HG03442 (cell line): ENCODE data around the gene ANK3.

Experiments used
- ATAC-seq: cut with Tn5 transposase; IDR thresholded peaks from one replicate; pipeline ENCODE4 v1.9.1; 2021; ENCODE audit warnings: mild to moderate bottlenecking, moderate library complexity; ENCODE audit not compliant: unreplicated experiment

The ANK3 gene

DNA sequence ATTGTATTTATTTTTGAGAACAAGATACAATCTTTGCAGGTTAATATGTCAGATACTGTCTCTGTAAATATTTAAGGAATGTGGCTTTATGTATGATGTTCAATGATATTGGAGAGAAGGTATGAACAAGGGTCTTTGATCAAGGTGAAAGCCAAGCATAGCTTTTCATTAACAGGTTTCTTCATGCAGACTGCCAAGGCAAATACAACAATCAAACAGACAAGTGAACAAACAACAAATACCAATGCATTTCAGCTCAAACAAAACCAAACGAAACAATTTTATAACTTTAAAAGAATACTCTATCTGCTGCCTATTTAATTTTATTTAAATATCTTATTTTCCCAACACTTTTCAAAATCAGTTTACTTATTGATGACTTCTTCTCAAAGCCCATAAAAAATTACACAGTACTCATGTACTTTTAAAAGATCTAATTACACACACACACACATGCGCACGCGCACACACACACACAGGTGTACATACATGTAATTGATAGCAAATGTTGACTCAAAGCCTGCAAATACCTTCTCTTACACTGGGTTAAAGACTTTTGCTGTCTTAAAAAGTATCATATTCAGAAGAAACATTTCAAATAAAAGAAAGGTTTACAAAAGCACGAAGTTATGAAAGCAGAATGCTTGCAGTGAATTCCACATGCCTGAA, 282.2 kb downstream of the ANK3 start:
- no peak for ATAC-seq

DNA sequence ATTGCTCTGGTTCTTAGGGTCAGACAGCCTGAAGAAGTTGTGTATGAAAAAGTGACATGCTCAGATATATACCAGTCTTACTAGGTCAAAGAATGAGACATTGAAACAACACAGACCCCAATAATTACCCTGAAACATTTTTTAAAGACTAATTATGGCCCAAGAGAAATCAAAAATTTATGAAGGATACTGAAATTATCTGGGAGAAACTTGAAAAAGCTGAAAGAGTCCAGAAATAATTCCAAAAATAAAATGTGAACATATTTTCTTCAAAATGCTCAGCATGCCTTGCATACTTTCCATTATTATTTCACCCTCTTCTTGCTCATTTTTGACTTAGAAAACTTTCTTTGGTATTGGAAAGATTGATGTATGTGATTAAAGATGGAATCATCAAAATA, 284.4 kb downstream of the ANK3 start:
- ATAC-seq = no peak

DNA sequence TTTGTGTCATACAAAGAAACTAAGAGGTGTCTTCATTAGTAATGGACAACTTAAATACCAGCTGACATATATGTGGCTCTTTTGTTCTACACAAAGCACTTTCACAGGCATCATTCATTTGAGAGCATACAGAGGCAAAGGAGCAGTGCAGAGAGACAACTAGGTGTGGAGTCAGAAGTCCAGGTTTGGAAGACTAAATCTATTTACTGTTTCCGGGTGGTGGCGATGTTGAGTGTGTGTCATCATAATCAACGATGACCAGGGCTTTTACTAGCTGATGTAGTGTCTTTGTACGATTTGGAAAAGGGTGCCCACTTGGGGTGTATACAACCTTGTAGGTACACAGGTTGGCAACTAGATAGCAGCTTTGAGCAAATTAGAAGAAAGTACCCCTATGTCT, 287.9 kb downstream of the ANK3 start:
- no peak for ATAC-seq

DNA sequence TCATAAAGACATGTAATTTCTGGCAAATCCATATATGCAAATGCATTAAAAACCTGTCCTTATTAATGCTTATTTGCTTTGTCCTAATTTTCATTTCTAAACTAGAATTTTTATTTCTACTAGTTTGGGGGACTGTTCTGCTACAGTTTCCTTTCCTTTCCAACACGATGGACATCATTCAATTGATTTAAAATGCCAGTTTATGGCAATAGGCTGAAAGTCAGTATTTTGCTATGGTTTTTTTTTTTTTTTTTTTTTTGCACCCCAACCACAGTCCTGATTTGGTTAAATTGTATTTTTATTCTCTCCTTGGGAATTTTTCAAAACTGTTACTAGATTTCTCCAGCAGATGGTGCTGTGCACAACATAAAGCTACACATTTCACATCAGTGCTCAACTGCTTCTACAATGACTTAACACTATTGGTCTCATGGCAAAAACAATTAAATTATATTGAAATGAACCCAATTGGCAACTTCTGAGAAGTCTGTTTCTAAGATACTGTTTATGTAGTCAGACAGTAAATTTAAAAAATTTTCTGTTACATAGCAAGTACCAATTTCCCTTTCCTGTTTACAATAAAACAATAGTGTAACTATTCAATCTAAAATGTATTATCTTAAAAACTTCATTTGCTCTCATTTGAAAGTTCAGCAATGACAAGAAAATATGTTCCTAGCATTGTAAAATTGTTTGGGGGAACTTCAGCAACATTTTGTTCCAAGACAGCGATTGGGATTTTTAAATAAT, 289.5 kb downstream of the ANK3 start:
- peak; percentile 34 for ATAC-seq

DNA sequence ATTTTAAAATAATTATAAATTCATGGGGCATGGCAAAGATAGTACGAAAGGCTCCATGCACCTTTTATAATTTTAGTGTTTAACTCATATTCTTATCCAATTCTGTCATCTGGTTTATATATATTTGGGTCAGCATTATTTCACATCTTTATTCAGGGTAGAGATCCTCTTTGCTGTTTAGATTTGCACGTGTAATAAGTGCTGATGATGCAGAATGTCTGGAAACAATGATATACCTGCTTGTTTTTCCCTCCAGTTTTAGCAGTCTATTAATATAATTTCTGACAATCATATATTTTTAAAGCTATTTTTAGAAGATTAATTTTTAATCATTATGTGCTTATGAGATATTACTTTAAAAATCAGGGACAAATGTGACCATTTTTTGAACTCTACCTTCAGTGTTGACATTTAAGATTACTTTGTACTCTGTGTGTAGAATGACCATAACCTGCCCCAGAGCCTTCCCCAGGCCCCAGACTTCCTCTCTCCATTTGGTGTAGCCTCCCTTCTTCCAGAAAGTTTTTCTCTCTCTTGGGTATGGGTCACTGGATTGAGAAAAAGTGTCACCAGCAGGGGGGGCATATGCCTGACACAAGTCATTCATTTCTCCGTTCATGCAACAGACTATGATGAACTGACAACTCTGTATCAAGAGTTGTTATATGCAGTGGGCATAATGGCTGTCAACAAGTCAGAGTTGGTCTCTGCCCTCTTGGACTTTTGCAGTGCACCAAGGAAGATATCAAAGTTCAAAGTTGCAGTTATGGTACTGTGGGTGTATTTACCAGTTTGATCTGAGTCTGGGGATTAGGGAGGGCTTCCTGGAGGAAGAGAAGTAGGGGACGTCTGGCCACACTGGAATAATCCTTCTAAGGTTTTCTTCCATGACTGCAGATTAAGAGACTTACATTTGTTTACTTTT, 290.7 kb downstream of the ANK3 start:
- no peak for ATAC-seq

DNA sequence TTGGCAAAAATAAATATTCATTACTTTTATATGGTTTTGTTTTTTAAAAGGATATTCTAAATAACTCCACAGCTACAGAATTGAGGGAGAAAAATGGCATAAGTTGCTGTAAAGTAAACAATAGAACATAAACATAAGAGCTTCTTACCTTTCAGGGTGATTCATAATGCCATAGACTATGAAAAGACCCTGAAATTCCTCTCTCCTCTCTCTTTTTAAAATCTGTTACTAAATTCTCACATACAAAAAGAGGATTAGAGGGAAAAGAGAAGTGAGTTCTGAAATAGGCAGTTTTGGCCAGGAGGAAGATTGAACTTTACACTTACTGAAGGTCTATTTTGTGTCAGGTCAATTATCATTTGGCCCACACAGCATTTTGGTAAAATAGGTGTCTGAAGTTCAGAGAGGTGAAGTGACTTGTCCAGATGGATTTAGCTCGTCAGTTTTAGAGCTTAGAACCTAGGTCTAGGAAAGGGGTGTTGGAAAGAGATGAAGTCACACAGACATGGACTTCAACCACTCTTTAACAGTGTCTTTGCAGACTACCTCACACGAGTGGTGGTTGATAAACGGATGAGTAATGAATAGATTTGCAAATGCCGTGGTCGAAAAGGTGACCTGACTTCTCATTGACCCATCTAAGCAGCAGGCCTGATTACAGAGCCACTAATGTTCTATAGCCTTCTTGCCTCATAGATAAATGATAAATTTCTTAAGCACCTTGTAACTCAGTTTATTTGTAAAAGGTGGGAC, 292.7 kb downstream of the ANK3 start:
- peak; percentile 82 for ATAC-seq

DNA sequence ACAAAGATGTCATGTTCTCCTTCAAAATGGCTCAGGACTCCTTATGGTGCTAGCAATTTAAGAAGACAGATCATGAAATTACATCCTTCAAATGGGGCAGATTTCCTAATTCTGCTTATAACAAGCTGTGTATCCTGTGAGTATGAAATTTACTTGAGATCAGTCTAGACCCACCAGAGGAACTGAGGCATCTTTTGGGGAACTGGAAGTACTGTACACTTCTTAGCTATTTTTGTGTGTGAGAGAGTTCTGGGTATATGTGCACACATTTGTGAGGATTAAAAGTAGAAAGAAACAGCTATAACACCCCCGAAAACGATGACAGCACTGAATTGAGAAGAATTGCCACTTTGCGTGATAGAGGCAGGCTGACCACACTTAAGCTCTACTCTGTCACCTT, 296.4 kb downstream of the ANK3 start:
- peak; percentile 53 for ATAC-seq

DNA sequence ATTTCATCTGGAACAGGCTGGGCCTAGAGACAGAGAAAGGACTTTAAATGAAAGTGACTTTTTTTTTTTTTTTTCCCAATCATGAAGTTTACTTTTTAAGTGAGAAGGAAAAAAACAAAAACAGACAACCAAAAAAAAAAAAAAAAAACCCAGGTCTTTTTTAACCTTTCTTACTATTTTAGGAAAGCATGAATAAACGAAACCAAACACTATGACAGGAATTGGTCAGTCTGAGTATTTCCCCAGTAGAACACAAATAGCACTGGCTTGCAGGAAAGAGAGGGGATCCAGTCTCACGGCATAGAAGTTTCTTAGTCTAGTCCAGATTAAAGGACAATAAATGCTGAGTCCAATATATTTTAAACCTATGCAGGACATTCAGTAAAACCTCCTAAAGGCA, 302.8 kb downstream of the ANK3 start:
- ATAC-seq = peak; percentile 83

DNA sequence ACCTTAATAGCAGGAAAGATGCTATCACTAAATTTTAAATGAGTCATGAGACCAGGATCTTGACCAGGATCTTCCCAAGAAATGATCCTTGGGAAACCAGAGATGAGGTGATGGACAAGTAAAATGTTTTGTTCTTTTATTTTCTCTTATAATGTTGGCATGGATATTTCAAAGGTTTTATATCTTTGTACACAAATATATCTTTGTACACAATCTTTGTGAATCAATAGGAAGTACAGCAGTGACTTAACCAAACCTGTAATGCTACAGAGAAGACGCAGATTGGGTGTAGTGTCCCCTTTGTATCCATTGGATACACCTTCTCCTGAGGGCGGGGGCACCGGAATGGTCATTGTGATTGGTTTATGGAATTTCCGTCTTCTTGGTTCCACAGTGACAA, 303.3 kb downstream of the ANK3 start:
- no peak for ATAC-seq

DNA sequence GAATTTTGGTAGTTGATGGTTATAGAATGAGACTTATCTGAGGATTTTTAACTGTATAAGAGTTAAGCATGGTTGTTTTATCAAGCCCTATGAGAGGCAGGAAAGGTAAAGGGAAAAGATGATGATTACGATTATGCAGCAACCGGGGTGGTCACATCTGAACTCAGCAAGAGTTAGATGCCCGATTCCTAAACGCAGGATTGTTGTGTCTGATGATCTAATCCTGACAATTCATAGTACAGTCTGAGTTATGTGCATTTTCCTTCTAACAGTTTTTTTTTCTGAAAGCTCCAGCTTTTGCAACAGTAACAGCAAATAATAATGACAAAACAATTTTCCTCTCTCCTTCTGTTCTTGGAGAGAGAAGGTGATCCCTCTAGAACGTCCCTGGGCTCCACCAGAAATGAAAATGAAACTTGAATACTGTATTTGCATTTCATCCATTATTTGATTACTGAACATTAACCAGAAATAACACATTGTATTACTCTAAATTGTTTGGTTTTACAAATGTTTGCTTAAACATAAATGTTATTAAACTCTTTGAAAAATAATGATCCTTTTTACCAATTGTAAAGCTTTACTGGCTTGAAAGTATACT, 306.8 kb downstream of the ANK3 start:
- ATAC-seq = no peak

DNA sequence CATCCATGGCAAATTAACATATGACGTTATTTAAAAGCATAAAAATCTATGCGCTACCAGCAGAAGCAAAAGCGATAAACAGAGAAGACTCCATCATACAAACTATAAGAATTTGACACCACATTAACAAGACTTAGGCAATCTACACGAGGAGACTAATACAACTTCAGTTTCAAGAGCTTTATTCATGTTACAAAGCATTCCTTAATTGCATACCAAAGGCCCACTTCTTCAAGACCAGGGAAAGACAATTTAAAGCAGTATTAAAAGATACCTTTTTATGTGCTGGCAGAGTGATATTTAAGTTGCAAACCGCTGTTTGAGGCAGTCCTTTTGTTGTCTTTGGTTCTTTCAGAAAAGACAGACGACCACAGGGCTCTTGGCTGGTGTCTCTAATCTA, 307.3 kb downstream of the ANK3 start:
- ATAC-seq = no peak

DNA sequence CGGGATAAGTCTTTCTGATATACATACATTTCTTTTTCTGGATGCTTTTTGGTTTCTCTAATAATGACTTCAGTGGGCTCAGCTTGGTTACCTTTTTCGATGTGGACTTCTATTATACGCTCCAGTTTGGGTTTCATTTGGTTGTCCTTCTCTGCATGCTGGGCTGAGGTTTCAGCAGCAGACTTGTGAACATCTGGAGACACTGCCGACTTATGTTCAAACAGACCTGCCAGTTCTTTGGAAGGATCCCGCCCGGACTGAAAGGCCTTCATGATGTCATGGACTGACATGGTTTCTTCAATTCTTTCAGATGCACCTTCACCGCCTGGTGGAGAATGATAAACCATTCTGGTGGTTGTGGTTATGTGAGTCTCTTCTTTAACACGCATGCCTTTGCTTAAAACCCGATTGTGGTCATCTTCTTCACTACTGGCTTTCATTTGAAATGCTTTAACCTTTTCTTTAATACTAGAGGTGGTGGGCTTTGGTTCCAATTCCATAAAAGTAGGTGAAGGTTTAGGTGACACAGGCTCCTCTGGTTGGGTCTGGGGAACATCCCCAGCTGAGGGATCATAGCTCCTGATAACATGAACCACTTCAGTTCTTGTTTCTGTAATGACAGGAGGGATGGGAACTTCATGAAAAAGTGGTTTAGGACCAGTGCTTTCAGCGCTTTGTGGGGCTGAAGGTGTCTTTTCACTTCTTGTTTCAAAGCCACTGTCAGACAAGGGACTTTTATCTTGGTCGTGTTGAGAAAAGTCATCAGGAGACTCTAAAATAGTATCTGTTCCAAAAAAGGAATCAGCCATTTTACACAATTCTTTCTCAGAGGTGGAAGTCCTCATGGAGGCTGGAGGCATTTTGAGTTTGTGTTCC, 315.7 kb downstream of the ANK3 start:
- ATAC-seq = peak; percentile 89

DNA sequence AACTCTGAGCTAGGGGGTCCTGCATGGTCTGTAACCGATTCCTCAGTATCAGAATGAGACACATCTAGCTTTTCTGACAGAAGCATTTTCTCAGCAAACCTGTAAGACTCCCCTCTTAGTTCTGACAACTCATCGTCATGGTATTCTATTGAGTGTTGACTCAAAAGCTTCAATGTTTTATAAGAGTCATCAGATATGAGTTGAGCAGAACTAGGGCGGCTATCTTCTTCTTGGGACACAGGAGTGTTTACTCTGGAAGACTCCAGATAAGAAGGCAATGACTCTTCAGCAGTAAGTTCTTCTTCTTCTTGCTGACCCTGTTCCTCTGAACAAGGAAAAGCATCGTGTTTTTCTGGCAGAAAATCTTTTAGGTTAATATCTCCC, 316.3 kb downstream of the ANK3 start:
- no peak for ATAC-seq

DNA sequence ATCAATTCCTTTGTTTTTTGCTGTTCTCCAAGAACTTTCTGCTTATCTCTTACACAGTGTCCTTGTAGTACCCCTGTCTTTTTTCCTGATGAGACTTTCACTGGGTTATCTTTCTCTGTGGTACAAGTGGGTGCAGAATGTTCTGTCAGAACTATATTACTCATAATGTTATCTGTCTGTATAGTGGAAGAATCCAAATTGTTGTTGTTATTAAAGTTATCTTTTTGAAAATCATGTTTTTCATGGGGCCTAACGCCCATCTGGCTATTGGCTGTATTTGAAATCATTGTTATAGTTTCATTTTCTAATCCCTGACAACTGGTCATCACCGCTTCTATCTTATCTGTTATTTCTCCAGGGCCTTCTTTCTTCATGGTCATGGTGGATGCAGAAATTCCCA, 320.4 kb downstream of the ANK3 start:
- no peak for ATAC-seq

DNA sequence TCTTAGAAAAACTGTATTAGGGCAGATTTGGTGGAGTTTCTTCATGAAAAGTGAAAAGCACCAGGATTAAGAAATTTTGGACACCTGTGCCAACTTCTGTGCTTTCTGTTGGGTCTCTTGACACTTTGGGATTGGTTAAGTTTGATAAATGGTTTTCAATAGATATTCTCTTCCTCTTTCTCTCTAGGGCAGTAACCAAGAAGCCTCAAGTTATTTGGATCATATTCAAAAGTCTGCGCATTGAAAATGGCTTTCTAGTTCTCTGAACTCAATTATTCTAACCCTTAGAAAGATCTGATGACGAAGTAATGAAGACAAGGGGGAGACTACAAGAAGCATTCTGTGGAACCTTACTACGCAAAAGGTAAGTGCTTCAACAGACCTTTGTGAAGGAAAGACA, 339.3 kb downstream of the ANK3 start:
- no peak for ATAC-seq

DNA sequence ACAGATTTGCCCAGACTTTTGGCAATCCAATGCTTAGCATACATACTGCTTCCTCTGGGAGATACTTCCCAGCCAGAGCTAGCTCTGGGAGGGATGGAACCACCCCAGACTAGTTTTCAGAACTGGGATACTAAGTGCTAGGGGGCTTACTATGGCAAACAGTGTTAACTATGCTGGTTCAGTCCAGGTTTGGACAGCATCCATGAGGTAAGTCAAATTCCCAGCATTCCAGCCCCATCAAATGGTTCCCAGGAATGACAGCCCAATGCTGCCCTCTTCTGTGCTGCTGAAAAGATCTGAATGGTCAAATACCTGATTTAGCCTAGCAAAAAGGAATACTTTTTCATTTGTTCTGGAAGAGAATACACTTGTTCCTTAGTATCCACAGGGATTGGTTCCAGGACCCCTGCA, 341.6 kb downstream of the ANK3 start:
- ATAC-seq = no peak

DNA sequence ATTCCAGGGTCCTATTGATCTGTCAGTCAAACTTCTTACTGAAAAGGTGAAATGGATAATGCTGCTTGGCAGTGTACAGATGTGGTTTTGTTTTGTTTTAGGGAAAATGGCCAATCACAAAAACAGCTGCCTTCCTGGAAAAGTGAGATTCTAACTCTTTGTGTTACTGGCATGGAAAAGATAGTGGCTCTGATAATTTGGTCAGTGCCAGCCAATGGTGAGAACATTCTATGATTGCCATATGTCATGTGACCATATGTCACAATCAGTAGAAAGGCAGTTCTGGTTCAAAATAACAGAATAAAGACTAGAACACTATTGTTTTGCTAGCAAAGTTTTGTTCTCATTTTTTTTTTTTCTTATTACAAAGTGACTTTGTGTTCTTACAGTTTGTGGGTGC, 344.1 kb downstream of the ANK3 start:
- no peak for ATAC-seq

DNA sequence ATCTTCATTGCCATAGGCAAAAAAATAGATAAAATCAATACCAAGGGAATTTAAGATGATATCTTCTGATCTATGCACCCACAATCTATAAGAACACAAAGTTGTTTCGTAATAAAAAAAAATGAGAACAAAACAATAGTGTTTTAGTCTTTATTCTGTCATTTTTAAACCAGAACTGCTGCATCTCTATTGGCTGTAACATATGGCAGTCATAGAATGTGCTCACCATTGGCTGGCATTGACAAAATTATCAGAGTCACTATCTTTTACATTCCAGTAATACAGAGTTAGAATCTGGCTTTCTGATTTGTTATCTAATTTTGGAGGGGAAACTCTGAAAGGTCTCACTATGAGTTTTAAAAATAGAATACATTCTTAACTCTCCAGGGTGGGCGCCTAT, 344.7 kb downstream of the ANK3 start:
- no peak for ATAC-seq

DNA sequence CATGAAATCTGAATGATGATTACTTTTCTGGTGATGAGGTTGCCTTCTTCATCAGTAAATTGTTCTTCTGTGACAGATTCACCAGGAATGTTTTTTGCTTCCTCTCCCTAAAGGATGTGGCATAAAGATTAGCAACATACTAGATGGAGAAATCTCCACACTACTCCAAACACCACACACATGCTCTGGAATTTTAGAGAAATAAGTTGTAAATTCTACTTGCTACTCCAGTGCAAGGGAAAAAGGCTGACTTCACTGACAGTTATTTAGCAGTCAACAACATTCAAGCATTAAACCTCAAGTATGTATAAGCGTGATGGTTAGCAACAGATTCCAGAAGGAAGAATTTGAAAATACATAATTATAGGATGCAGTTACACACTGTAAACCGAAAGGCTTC, 345.4 kb downstream of the ANK3 start:
- no peak for ATAC-seq
